H9 (cell line): ENCODE results near the gene CELF1. TPM values are rescaled to one million over a fixed set of nuclear protein-coding genes. Genes with fewer than 3 reads are reported as not detected.

Source experiments
- DNase-seq: peaks from one replicate; pipeline ENCODE4 v3.0.0-alpha.2; 2017
- H2AFZ ChIP-seq: one replicate; pipeline ENCODE4 v1.6.1; 2013; ENCODE audit warnings: mild to moderate bottlenecking, low read length, control low read depth, moderate library complexity
- H2AK5ac ChIP-seq: 2 replicates; pipeline ENCODE4 v1.6.1; 2013; ENCODE audit warnings: low read length, control low read depth, mixed read lengths; ENCODE audit not compliant: insufficient read length
- H2BK120ac ChIP-seq: one replicate; pipeline ENCODE4 v1.6.1; 2013; ENCODE audit warnings: low read depth, mild to moderate bottlenecking, low read length, control low read depth, inconsistent platforms; ENCODE audit not compliant: poor library complexity, severe bottlenecking
- H2BK12ac ChIP-seq: 2 replicates; pipeline ENCODE4 v1.6.1; 2013; ENCODE audit warnings: low read length, control low read depth, mixed read lengths, low read depth; ENCODE audit not compliant: insufficient read length
- H2BK15ac ChIP-seq: 2 replicates; pipeline ENCODE4 v1.6.1; 2013; ENCODE audit warnings: low read depth, low read length, control low read depth
- H2BK20ac ChIP-seq: one replicate; pipeline ENCODE4 v1.6.1; 2013; ENCODE audit warnings: low read depth, mild to moderate bottlenecking, low read length, control low read depth, inconsistent platforms; ENCODE audit not compliant: poor library complexity, severe bottlenecking
- H2BK5ac ChIP-seq: 2 replicates; pipeline ENCODE4 v1.6.1; 2013; ENCODE audit warnings: low read length, control low read depth, mixed read lengths; ENCODE audit not compliant: insufficient read length
- H3K14ac ChIP-seq: 2 replicates; pipeline ENCODE4 v1.6.1; 2013; ENCODE audit warnings: low read length, control low read depth; ENCODE audit not compliant: insufficient read depth
- H3K18ac ChIP-seq: 2 replicates; pipeline ENCODE4 v1.6.1; 2013; ENCODE audit warnings: low read depth, mild to moderate bottlenecking, mixed read lengths, low read length, control low read depth; ENCODE audit not compliant: insufficient read length
- H3K23ac ChIP-seq: 2 replicates; pipeline ENCODE4 v1.6.1; 2013; ENCODE audit warnings: low read length, control low read depth, mixed read lengths, low read depth; ENCODE audit not compliant: insufficient read length
- H3K23me2 ChIP-seq: 2 replicates; pipeline ENCODE4 v1.6.1; 2013; ENCODE audit warnings: low read depth, mild to moderate bottlenecking, mixed read lengths, low read length, control low read depth; ENCODE audit not compliant: insufficient read length, poor library complexity, severe bottlenecking
- H3K27ac ChIP-seq: 2 replicates; pipeline ENCODE4 v1.5.1; 2013; ENCODE audit warnings: low read length, control low read depth, mixed read lengths, low read depth; ENCODE audit not compliant: insufficient read length
- H3K27me3 ChIP-seq: 2 replicates; pipeline ENCODE4 v1.6.1; 2013; ENCODE audit warnings: low read length, control low read depth, inconsistent platforms; ENCODE audit not compliant: insufficient read depth
- H3K4ac ChIP-seq: 2 replicates; pipeline ENCODE4 v1.6.1; 2013; ENCODE audit warnings: low read depth, mild to moderate bottlenecking, control low read depth, inconsistent platforms, low read length, moderate library complexity
- H3K4me1 ChIP-seq: 2 replicates; pipeline ENCODE4 v1.6.1; 2013; ENCODE audit warnings: low read length, control low read depth, inconsistent platforms; ENCODE audit not compliant: insufficient read depth
- H3K4me2 ChIP-seq: 2 replicates; pipeline ENCODE4 v1.6.1; 2013; ENCODE audit warnings: low read length, control low read depth, mixed read lengths; ENCODE audit not compliant: insufficient read length, insufficient read depth
- H3K56ac ChIP-seq: 2 replicates; pipeline ENCODE4 v1.6.1; 2013; ENCODE audit warnings: low read depth, mild to moderate bottlenecking, mixed read lengths, low read length, control low read depth; ENCODE audit not compliant: insufficient read length
- H3K79me1 ChIP-seq: 2 replicates; pipeline ENCODE4 v1.6.1; 2013; ENCODE audit warnings: low read depth, mild to moderate bottlenecking, moderate library complexity, low read length, control low read depth, inconsistent platforms; ENCODE audit not compliant: insufficient read depth, poor library complexity, severe bottlenecking
- H3K79me2 ChIP-seq: 2 replicates; pipeline ENCODE4 v1.6.1; 2013; ENCODE audit warnings: low read length, control low read depth, inconsistent platforms; ENCODE audit not compliant: insufficient read depth
- H3K9ac ChIP-seq: 2 replicates; pipeline ENCODE4 v1.6.1; 2013; ENCODE audit warnings: low read length, control low read depth, mixed read lengths; ENCODE audit not compliant: insufficient read length; ENCODE audit errors: extremely low read depth
- H3K9me3 ChIP-seq: one replicate; pipeline ENCODE4 v1.6.1; 2013; ENCODE audit warnings: low read depth, low read length, inconsistent platforms; ENCODE audit not compliant: control insufficient read depth
- H3T11ph ChIP-seq: one replicate; pipeline ENCODE4 v1.6.1; 2013; ENCODE audit warnings: mild to moderate bottlenecking, low read length, control low read depth, inconsistent platforms
- H4K20me1 ChIP-seq: one replicate; pipeline ENCODE4 v1.6.1; 2013; ENCODE audit not compliant: control insufficient read depth, insufficient read length, insufficient read depth
- H4K5ac ChIP-seq: 2 replicates; pipeline ENCODE4 v1.6.1; 2013; ENCODE audit warnings: low read depth, mild to moderate bottlenecking, mixed read lengths, low read length, control low read depth; ENCODE audit not compliant: insufficient read length
- H4K8ac ChIP-seq: replicated peaks from 2 replicates; pipeline ENCODE4 v1.6.1; 2013; ENCODE audit warnings: low read length, control low read depth, mixed read lengths, low read depth; ENCODE audit not compliant: insufficient read length
- H4K91ac ChIP-seq: 2 replicates; pipeline ENCODE4 v1.6.1; 2013; ENCODE audit warnings: low read depth, mild to moderate bottlenecking, moderate library complexity, mixed read lengths, low read length, control low read depth; ENCODE audit not compliant: insufficient read length
- H3K27ac Mint-ChIP-seq, 3 experiments: 2 replicates in 2 of 3; 3 replicates in 1 of 3; pipeline ENCODE4 v1.8.0; 2020 to 2021; ENCODE audit warnings: mixed read lengths in 3 of 3, mild to moderate bottlenecking in 1 of 3, moderate library complexity in 1 of 3
- H3K27me3 Mint-ChIP-seq: 2 replicates; pipeline ENCODE4 v1.8.0; 2021; ENCODE audit warnings: low read depth, mild to moderate bottlenecking, moderate library complexity, mixed read lengths
- H3K36me3 Mint-ChIP-seq, 3 experiments: 2 replicates in 2 of 3; 3 replicates in 1 of 3; pipeline ENCODE4 v1.8.0; 2020 to 2021; ENCODE audit warnings: low read depth in 3 of 3, mixed read lengths in 3 of 3; ENCODE audit not compliant: insufficient read depth in 1 of 3
- H3K4me1 Mint-ChIP-seq, 2 experiments: 2 replicates each; pipeline ENCODE4 v1.8.0; 2020; ENCODE audit warnings: mixed read lengths in 2 of 2
- H3K4me3 Mint-ChIP-seq, 2 experiments: 2 replicates in 1 of 2; 3 replicates in 1 of 2; pipeline ENCODE4 v1.8.0; 2020 to 2021; ENCODE audit warnings: mild to moderate bottlenecking in 2 of 2, mixed read lengths in 2 of 2, moderate library complexity in 1 of 2
- H3K9me3 Mint-ChIP-seq, 2 experiments: 2 replicates in 1 of 2; 3 replicates in 1 of 2; pipeline ENCODE4 v1.8.0; 2020; ENCODE audit warnings: mild to moderate bottlenecking in 2 of 2, mixed read lengths in 2 of 2, moderate library complexity in 1 of 2
- WGBS: extraction: QIAGEN DNeasy Blood & Tissue Kit; methylation state at CpG from one replicate; pipeline ENCODE4 v1.1.7; 2013; ENCODE audit warnings: missing lambda C conversion rate, low lambda C conversion rate, mixed read lengths; ENCODE audit not compliant: insufficient read length; ENCODE audit errors: extremely low coverage; 5-methylcytosine and 5-hydroxymethylcytosine counted together
- total RNA-seq: library from RNA; stranded (reverse); gene quantifications from 2 replicates; pipeline ENCODE4 v1.2.1, GENCODE V29; 2021
- TF ChIP-seq, protein P1 (sequence below): fragments of 200-600 bp; sonication (generic); conservative IDR thresholded peaks from 3 replicates; pipeline ENCODE4 v1.8.0; 2021; ENCODE audit warnings: antibody characterized with exemption, mild to moderate bottlenecking

CELF1 gene
- total RNA-seq, 1 experiment from 2014 or later: 211 TPM

DNA sequence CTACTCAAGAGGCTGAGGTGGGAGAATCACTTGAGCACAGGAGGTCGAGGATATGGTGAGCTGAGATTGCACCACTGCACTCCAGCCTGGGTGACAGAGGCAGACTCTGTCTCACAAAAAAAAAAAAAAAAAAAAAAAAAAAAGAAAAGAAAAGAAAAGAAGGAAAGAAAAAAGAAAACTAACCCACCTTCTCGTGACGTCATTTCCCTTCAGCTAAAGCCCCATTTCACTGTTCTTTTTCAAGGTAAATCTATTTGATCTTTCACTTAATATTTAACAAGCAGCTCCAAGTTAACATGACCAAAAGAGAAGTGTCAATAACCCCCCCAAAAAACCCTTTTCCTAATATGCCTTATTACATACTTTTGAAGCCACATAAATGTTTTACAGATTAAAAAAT lies 109.1 kb downstream of the CELF1 start:
- no peak overlapping the region for H3K18ac ChIP-seq
- DNase-seq: no peak
- H4K20me1 ChIP-seq: no peaks in the 10 kb centered on the region
- no peak overlapping the region for H2AK5ac ChIP-seq
- H4K5ac ChIP-seq: no peak overlapping the region
- H3K9ac ChIP-seq: no peak overlapping the region
- no peak overlapping the region for H3K14ac ChIP-seq
- no peaks in the 10 kb centered on the region for H3K27me3 ChIP-seq
- H3K27ac Mint-ChIP-seq: no peak overlapping the region
- H2BK20ac ChIP-seq: no peak overlapping the region
- H3K27me3 Mint-ChIP-seq: no peaks in the 10 kb centered on the region
- no peaks in the 10 kb centered on the region for H3K79me1 ChIP-seq
- no peaks in the 10 kb centered on the region for H3K23me2 ChIP-seq
- no peak overlapping the region for H3K4me3 Mint-ChIP-seq
- H3K4me1 ChIP-seq: no peaks in the 10 kb centered on the region
- no peak overlapping the region for H3K27ac ChIP-seq
- peaks cover 4% of the 10 kb centered on the region in 2 experiments; a peak in 2 of 4 replicates for H3K4me1 Mint-ChIP-seq
- H3K9me3 Mint-ChIP-seq: no peaks in the 10 kb centered on the region
- no peak overlapping the region for H4K8ac ChIP-seq
- H3K9me3 ChIP-seq: no peaks in the 10 kb centered on the region
- no peaks in the 10 kb centered on the region for H3K36me3 Mint-ChIP-seq
- no peak overlapping the region for H4K91ac ChIP-seq
- no CpG with 5 or more reads among the region's 3 CpGs for WGBS
- no peak overlapping the region for H2BK15ac ChIP-seq
- H3K4ac ChIP-seq: no peak overlapping the region
- H3K79me2 ChIP-seq: no peaks in the 10 kb centered on the region
- H3K4me2 ChIP-seq: no peak overlapping the region
- H2BK12ac ChIP-seq: no peak overlapping the region
- no peak overlapping the region for H2BK5ac ChIP-seq
- no peak overlapping the region for H3T11ph ChIP-seq
- TF ChIP-seq, protein P1, sequence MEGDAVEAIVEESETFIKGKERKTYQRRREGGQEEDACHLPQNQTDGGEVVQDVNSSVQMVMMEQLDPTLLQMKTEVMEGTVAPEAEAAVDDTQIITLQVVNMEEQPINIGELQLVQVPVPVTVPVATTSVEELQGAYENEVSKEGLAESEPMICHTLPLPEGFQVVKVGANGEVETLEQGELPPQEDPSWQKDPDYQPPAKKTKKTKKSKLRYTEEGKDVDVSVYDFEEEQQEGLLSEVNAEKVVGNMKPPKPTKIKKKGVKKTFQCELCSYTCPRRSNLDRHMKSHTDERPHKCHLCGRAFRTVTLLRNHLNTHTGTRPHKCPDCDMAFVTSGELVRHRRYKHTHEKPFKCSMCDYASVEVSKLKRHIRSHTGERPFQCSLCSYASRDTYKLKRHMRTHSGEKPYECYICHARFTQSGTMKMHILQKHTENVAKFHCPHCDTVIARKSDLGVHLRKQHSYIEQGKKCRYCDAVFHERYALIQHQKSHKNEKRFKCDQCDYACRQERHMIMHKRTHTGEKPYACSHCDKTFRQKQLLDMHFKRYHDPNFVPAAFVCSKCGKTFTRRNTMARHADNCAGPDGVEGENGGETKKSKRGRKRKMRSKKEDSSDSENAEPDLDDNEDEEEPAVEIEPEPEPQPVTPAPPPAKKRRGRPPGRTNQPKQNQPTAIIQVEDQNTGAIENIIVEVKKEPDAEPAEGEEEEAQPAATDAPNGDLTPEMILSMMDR: no peak
- no peak overlapping the region for H3K23ac ChIP-seq
- no peak overlapping the region for H2AFZ ChIP-seq
- H3K56ac ChIP-seq: no peak overlapping the region
- no peak overlapping the region for H2BK120ac ChIP-seq
